CD4-positive, alpha-beta memory T cell (primary cell): ENCODE data around the gene PGS1. TPM values are rescaled to one million over a fixed set of nuclear protein-coding genes. Genes with fewer than 3 reads are reported as not detected.
A peak's percentile ranks its signal among the peaks of the same experiment; 100 is the strongest.

Experiments
- CTCF ChIA-PET: fragments of 350-600 bp; sonication (Branson Sonifier 250); formaldehyde crosslinking; loops from one replicate; lab custom pipeline; 2021; ENCODE audit warnings: inconsistent platforms; ENCODE audit not compliant: partially characterized antibody; lab: Charles Lee
- POLR2A ChIA-PET: fragments of 350-600 bp; sonication (Branson Sonifier 250); formaldehyde crosslinking; loops from one replicate; lab custom pipeline; 2021; ENCODE audit not compliant: partially characterized antibody; lab: Charles Lee
- DNase-seq, 5 donors: peaks; one replicate each; pipeline versions ENCODE4 v3.0.0 to v3.0.0-alpha.2; 2020 to 2022; ENCODE audit warnings: mixed read lengths in 1 of 5
- H3K27ac ChIP-seq: one replicate; pipeline ENCODE4 v1.7.0; 2013; ENCODE audit warnings: low read depth, low read length
- H3K27me3 ChIP-seq: 2 replicates; pipeline ENCODE4 v1.7.0; 2013; ENCODE audit warnings: mild to moderate bottlenecking, low read length, moderate library complexity; ENCODE audit not compliant: insufficient read depth
- H3K36me3 ChIP-seq: 2 replicates; pipeline ENCODE4 v1.7.0; 2013; ENCODE audit warnings: mild to moderate bottlenecking, low read length, moderate library complexity; ENCODE audit not compliant: insufficient read depth
- H3K4me1 ChIP-seq: 2 replicates; pipeline ENCODE4 v1.7.0; 2013; ENCODE audit warnings: mild to moderate bottlenecking, low read length, moderate library complexity; ENCODE audit not compliant: insufficient read depth
- H3K4me3 ChIP-seq, 2 donors: one replicate each; pipeline ENCODE4 v1.7.0; 2013; ENCODE audit warnings: low read length in 2 of 2, mild to moderate bottlenecking in 1 of 2
- H3K9me3 ChIP-seq, 2 donors: one replicate each; pipeline ENCODE4 v1.7.0; 2013; ENCODE audit warnings: low read length in 2 of 2, control low read depth in 1 of 2; ENCODE audit not compliant: control insufficient read depth in 1 of 2
- H3K27ac Mint-ChIP-seq, 7 donors: one replicate each; pipeline ENCODE4 v1.8.0; 2020 to 2021; ENCODE audit warnings: mixed read lengths in 7 of 7, mild to moderate bottlenecking in 6 of 7, inconsistent platforms in 3 of 7, moderate library complexity in 3 of 7
- H3K27me3 Mint-ChIP-seq, 2 donors: one replicate each; pipeline ENCODE4 v1.8.0; 2020 to 2021; ENCODE audit warnings: mixed read lengths in 2 of 2
- H3K36me3 Mint-ChIP-seq, 2 donors: one replicate each; pipeline ENCODE4 v1.8.0; 2020 to 2021; ENCODE audit warnings: mixed read lengths in 2 of 2, inconsistent platforms in 1 of 2, mild to moderate bottlenecking in 1 of 2
- H3K4me1 Mint-ChIP-seq, 4 donors: one replicate each; pipeline ENCODE4 v1.8.0; 2020 to 2021; ENCODE audit warnings: mixed read lengths in 4 of 4, mild to moderate bottlenecking in 1 of 4
- H3K4me3 Mint-ChIP-seq, 8 donors: one replicate each; pipeline ENCODE4 v1.8.0; 2020 to 2021; ENCODE audit warnings: mixed read lengths in 8 of 8, mild to moderate bottlenecking in 7 of 8, moderate library complexity in 6 of 8, inconsistent platforms in 3 of 8
- H3K9me3 Mint-ChIP-seq, 8 donors: one replicate each; pipeline ENCODE4 v1.8.0; 2020 to 2021; ENCODE audit warnings: mixed read lengths in 8 of 8, mild to moderate bottlenecking in 5 of 8, inconsistent platforms in 3 of 8, moderate library complexity in 1 of 8
- intact Hi-C: fragments of 100-400 bp; cut with micrococcal nuclease; formaldehyde crosslinking; loops from one replicate; pipeline ENCODE4 v1.15.1; 2023
- polyA plus RNA-seq, 2 donors: library from polyadenylated mRNA; unstranded; fragments of 300-500 nt; fragmentation: Illumina TruSeq; gene quantifications; one replicate each; pipeline ENCODE4 v1.2.3, GENCODE V29; 2021
- total RNA-seq, 2 experiments: library from RNA; stranded (reverse); gene quantifications; one replicate each; pipeline ENCODE4 v1.2.3, GENCODE V29; 2021

The PGS1 gene
- total and polyA plus RNA-seq, 4 experiments from 2014 or later = 33.9 to 84.8 (median 60.5) TPM

GRCh38 chr17:78355045-78355641 lies 23.3 kb upstream of the PGS1 start:
- Mint-ChIP-seq H3K27me3 (no peaks in the 10 kb centered on the region), H3K9me3 (peaks cover 0 to 2% (median 0%) of the 10 kb centered on the region in 8 donors), H3K36me3 (peaks cover 19 to 29% of the 10 kb centered on the region in 2 donors), H3K27ac (peak overlapping the region; percentile 96 to 99 (median 99)), H3K4me1 (peaks cover 36 to 78% (median 61%) of the 10 kb centered on the region in 4 donors), H3K4me3 (peak overlapping the region; percentile 60 to 89 (median 87))
- Histone ChIP-seq H3K27me3 (no peaks in the 10 kb centered on the region), H3K4me1 (peaks cover 77% of the 10 kb centered on the region), H3K9me3 (no peaks in the 10 kb centered on the region), H3K27ac (peak overlapping the region; percentile 81), H3K36me3 (peaks cover 21% of the 10 kb centered on the region), H3K4me3 (peak overlapping the region in 1 of 2 donors; percentile 42)
- POLR2A ChIA-PET = interaction anchor here (2.2 kb wide), 1 partner anchor 41 kb away, joined by 14 read pairs; no protein-coding TSS in a partner anchor
- DNase-seq = peak; percentile 51 to 81 (median 55)
- intact Hi-C loops = no loop called here
- CTCF ChIA-PET = interaction anchor here (0.9 to 8.5 kb wide), 4 partner anchors 12 to 103 kb away, joined by 3 to 134 read pairs (median 4); no protein-coding TSS in a partner anchor

DNA sequence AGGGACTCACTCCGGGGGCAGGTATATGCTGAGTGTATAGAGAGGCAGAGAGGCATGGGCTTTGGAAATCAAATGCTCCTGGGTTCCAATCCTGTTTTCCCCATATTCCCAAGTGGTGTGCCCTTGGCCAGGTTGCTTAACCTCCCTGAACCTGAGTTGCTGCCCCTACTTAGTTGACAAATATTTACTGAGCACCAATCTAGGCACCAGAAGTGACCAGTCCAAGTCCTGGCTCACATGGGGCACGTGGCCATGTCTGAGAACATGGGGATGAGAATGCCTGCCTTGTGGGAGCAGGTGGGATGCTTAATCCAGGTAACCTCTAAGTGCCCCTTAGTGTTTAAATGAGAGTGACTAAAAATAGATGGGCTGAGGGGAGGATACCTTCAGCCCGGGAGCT lies 22.7 kb upstream of the PGS1 start:
- H3K36me3 ChIP-seq = peaks cover 21% of the 10 kb centered on the region
- peak overlapping the region; percentile 96 to 99 (median 99) for H3K27ac Mint-ChIP-seq
- H3K4me1 Mint-ChIP-seq = peaks cover 32 to 74% (median 56%) of the 10 kb centered on the region in 4 donors
- peaks cover 0 to 3% (median 0%) of the 10 kb centered on the region in 8 donors for H3K9me3 Mint-ChIP-seq
- CTCF ChIA-PET = interaction anchor here (1.4 to 8.5 kb wide), 3 partner anchors 13 to 104 kb away, joined by 4 to 134 read pairs (median 6); no protein-coding TSS in a partner anchor
- H3K4me3 ChIP-seq = peak overlapping the region; percentile 31 to 42
- H3K4me3 Mint-ChIP-seq = peak overlapping the region; percentile 77 to 89 (median 87)
- H3K27me3 ChIP-seq = no peaks in the 10 kb centered on the region
- POLR2A ChIA-PET = interaction anchor here (0.6 to 2.2 kb wide), 3 partner anchors 42 to 103 kb away, joined by 3 to 14 read pairs (median 7); no protein-coding TSS in a partner anchor
- H3K27me3 Mint-ChIP-seq = no peaks in the 10 kb centered on the region
- intact Hi-C loops = loop anchor here (1.0 kb wide), 3 partner anchors 12 to 65 kb away; no protein-coding TSS in a partner anchor
- DNase-seq = no peak
- H3K9me3 ChIP-seq = no peaks in the 10 kb centered on the region
- peaks cover 75% of the 10 kb centered on the region for H3K4me1 ChIP-seq
- H3K27ac ChIP-seq = peak overlapping the region; percentile 81
- H3K36me3 Mint-ChIP-seq = peaks cover 19 to 30% of the 10 kb centered on the region in 2 donors

- Histone ChIP-seq H3K27me3 (no peaks in the 10 kb centered on the region), H3K36me3 (peaks cover 21% of the 10 kb centered on the region), H3K4me1 (peaks cover 72% of the 10 kb centered on the region), H3K27ac (peak overlapping the region; percentile 81), H3K9me3 (no peaks in the 10 kb centered on the region), H3K4me3 (peak overlapping the region; percentile 31 to 42)
- intact Hi-C loops = loop anchor here (1.0 kb wide), 3 partner anchors 13 to 66 kb away; no protein-coding TSS in a partner anchor
- H3K4me1 Mint-ChIP-seq = peaks cover 33 to 76% (median 55%) of the 10 kb centered on the region in 4 donors
- no peaks in the 10 kb centered on the region for H3K27me3 Mint-ChIP-seq
- CTCF ChIA-PET = interaction anchor here (0.5 to 8.5 kb wide), 5 partner anchors 13 to 104 kb away, joined by 3 to 134 read pairs (median 4); no protein-coding TSS in a partner anchor
- peak overlapping the region; percentile 96 to 99 (median 99) for H3K27ac Mint-ChIP-seq
- peaks cover 19 to 30% of the 10 kb centered on the region in 2 donors for H3K36me3 Mint-ChIP-seq
- POLR2A ChIA-PET = interaction anchor here (0.6 to 2.2 kb wide), 6 partner anchors 26 to 104 kb away, joined by 3 to 14 read pairs (median 6); no protein-coding TSS in a partner anchor
- DNase-seq = peak; percentile 89 to 99 (median 96)
- peak overlapping the region; percentile 77 to 89 (median 87) for H3K4me3 Mint-ChIP-seq
- H3K9me3 Mint-ChIP-seq = peaks cover 0 to 4% (median 0%) of the 10 kb centered on the region in 8 donors
Measured at GRCh38 chr17:78356101-78356713, 22.2 kb upstream of the PGS1 start.

DNA sequence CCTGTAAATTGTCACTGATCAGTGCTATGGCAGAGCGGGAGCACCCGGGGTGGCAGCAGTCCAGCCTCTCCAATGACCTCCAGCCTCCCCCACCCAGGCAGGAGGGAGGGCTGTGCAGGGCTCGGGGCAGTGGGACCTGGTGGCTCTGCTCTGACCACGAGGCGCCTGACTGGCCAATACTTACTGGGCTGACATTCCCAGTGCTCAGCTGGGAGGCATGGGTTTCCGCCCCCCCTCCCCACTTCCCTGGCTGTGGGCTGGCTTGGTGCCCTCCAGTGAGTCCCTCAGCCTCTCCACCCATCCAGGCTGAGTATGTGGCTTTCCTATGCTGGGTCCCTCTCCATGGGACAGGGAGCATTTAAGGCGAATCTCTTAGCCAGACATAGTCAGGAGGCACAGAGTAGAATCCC lies 21.3 kb upstream of the PGS1 start:
- Mint-ChIP-seq H3K27ac (peak overlapping the region; percentile 96 to 99 (median 99)), H3K9me3 (peaks cover 0 to 4% (median 0%) of the 10 kb centered on the region in 8 donors), H3K4me1 (peaks cover 32 to 68% (median 50%) of the 10 kb centered on the region in 4 donors), H3K27me3 (no peaks in the 10 kb centered on the region), H3K36me3 (peaks cover 19 to 30% of the 10 kb centered on the region in 2 donors), H3K4me3 (peak overlapping the region; percentile 86 to 89 (median 88))
- ChIA-PET POLR2A (interaction anchor here (2.2 to 4.6 kb wide), 3 partner anchors 25 to 105 kb away, joined by 7 to 62 read pairs (median 28); no protein-coding TSS in a partner anchor), CTCF (interaction anchor here (1.4 to 8.5 kb wide), 4 partner anchors 14 to 69 kb away, joined by 6 to 134 read pairs (median 61); no protein-coding TSS in a partner anchor)
- Histone ChIP-seq H3K4me1 (peaks cover 63% of the 10 kb centered on the region), H3K9me3 (no peaks in the 10 kb centered on the region), H3K36me3 (peaks cover 21% of the 10 kb centered on the region), H3K27ac (peak overlapping the region; percentile 93), H3K27me3 (no peaks in the 10 kb centered on the region), H3K4me3 (peak overlapping the region; percentile 76 to 89)
- intact Hi-C loops = no loop called here
- DNase-seq = no peak

GRCh38 chr17:78357672-78358537 lies 20.5 kb upstream of the PGS1 start:
- peak overlapping the region; percentile 93 for H3K27ac ChIP-seq
- ChIA-PET POLR2A (interaction anchor here (0.6 to 4.6 kb wide), 11 partner anchors 22 to 252 kb away, joined by 3 to 62 read pairs (median 5); partner anchors contain the start of gene TMC8), CTCF (interaction anchor here (0.8 to 8.5 kb wide), 7 partner anchors 15 to 107 kb away, joined by 3 to 134 read pairs (median 8); no protein-coding TSS in a partner anchor)
- Mint-ChIP-seq H3K36me3 (peaks cover 19 to 30% of the 10 kb centered on the region in 2 donors), H3K9me3 (peaks cover 0 to 4% (median 0%) of the 10 kb centered on the region in 8 donors), H3K27ac (peak overlapping the region; percentile 90 to 99 (median 99)), H3K4me3 (peak overlapping the region; percentile 86 to 89 (median 88)), H3K27me3 (no peaks in the 10 kb centered on the region), H3K4me1 (peaks cover 30 to 67% (median 48%) of the 10 kb centered on the region in 4 donors)
- no peak for DNase-seq
- H3K9me3 ChIP-seq = no peaks in the 10 kb centered on the region
- H3K4me1 ChIP-seq = peaks cover 57% of the 10 kb centered on the region
- intact Hi-C loops = no loop called here
- no peaks in the 10 kb centered on the region for H3K27me3 ChIP-seq
- H3K4me3 ChIP-seq = peak overlapping the region; percentile 76 to 89
- peaks cover 21% of the 10 kb centered on the region for H3K36me3 ChIP-seq
